Erythroblast (primary cell): ENCODE measurements around the gene OMP.

Experiments
- GATA1 ChIP-seq: IDR thresholded peaks from 2 replicates; pipeline ENCODE4 v1.6.1; 2011; ENCODE audit warnings: low read depth, mild to moderate bottlenecking, control low read depth, low read length, moderate library complexity
- POLR2A ChIP-seq: IDR thresholded peaks from 2 replicates; pipeline ENCODE4 v1.6.1; 2011; ENCODE audit warnings: mild to moderate bottlenecking, low read length

GRCh38 chr11:77066229-77067042 lies 36.2 kb upstream of the OMP start, which contains the start of gene CAPN5:
- TF ChIP-seq POLR2A (peak; percentile 66), GATA1 (no peak)
